HepG2 (cell line): ENCODE results near the gene C9orf85. TPM values are rescaled to one million over a fixed set of nuclear protein-coding genes. Genes with fewer than 3 reads are reported as not detected.
A peak's percentile ranks its signal among the peaks of the same experiment; 100 is the strongest.

Experiments
- HDAC2 ChIP-seq: sonication (generic); formaldehyde crosslinking; IDR thresholded peaks from 2 replicates; pipeline ENCODE4 v1.4.0; 2020; ENCODE audit warnings: missing genetic modification reagents
- HNF4G ChIP-seq, 2 experiments: sonication (generic) in 1 of 2; formaldehyde crosslinking in 1 of 2; IDR thresholded peaks; 2 replicates each; pipeline versions ENCODE4 v1.4.0 to v1.6.1; 2011 to 2020; ENCODE audit warnings: borderline replicate concordance in 2 of 2, low read depth in 2 of 2, mild to moderate bottlenecking in 2 of 2, low read length in 1 of 2, missing genetic modification reagents in 1 of 2, moderate library complexity in 1 of 2
- MAX ChIP-seq: IDR thresholded peaks from 2 replicates; pipeline ENCODE4 v1.6.1; 2012; ENCODE audit warnings: inconsistent platforms
- MLLT10 ChIP-seq: sonication (generic); formaldehyde crosslinking; IDR thresholded peaks from 2 replicates; pipeline ENCODE4 v1.4.0; 2020; ENCODE audit warnings: missing genetic modification reagents
- NCOR1 ChIP-seq: fragments of 200-600 bp; sonication (generic); IDR thresholded peaks from 2 replicates; pipeline ENCODE4 v1.7.0; 2017; ENCODE audit warnings: antibody characterized with exemption, low read length, borderline replicate concordance
- PLSCR1 ChIP-seq: sonication (generic); formaldehyde crosslinking; IDR thresholded peaks from 2 replicates; pipeline ENCODE4 v1.5.0; 2020; ENCODE audit warnings: missing genetic modification reagents, mild to moderate bottlenecking, borderline replicate concordance
- RARA ChIP-seq: IDR thresholded peaks from 2 replicates; pipeline ENCODE4 v1.6.1; 2016; ENCODE audit warnings: missing genetic modification reagents, missing compliant biosample characterization
- SOX6 ChIP-seq, 2 experiments: fragments of 450-650 bp in 1 of 2; sonication (generic) in 1 of 2; formaldehyde crosslinking in 1 of 2; IDR thresholded peaks; 2 replicates each; pipeline versions ENCODE4 v1.4.0 to v1.6.1; 2017 to 2020; ENCODE audit warnings: antibody characterized with exemption in 1 of 2, mild to moderate bottlenecking in 1 of 2, missing genetic modification reagents in 1 of 2
- ZMYM4 ChIP-seq: sonication (generic); formaldehyde crosslinking; IDR thresholded peaks from 2 replicates; pipeline ENCODE4 v1.8.1; 2023; ENCODE audit warnings: mild to moderate bottlenecking, missing genetic modification reagents
- ZNF281 ChIP-seq: sonication (generic); formaldehyde crosslinking; IDR thresholded peaks from 2 replicates; pipeline ENCODE4 v1.4.0; 2020; ENCODE audit warnings: missing genetic modification reagents, borderline replicate concordance
- ZSCAN31 ChIP-seq: sonication (generic); formaldehyde crosslinking; IDR thresholded peaks from 2 replicates; pipeline ENCODE4 v1.5.0; 2020; ENCODE audit warnings: low read depth, mild to moderate bottlenecking, missing genetic modification reagents
- polyA plus RNA-seq, 8 experiments: library from polyadenylated mRNA; depleted of rRNA in 3 of 8; stranded (reverse) in 7 of 8; unstranded in 1 of 8; fragments of >200 nt; fragmentation: Illumina TruSeq in 4 of 8; extraction: Trizol in 4 of 8; gene quantifications; 2 replicates each; pipeline versions ENCODE4 v1.2.1 to v1.2.3, GENCODE V29; 2011 to 2016; ENCODE audit warnings: low read depth in 4 of 8, missing spikeins in 1 of 8, mixed read lengths in 1 of 8; ENCODE audit not compliant: insufficient read depth in 1 of 8
- total RNA-seq, 5 experiments: library from RNA; depleted of rRNA; stranded (reverse); fragments of >200 nt; fragmentation: Illumina TruSeq; extraction: Trizol; gene quantifications; 2 replicates each; pipeline ENCODE4 v1.2.3, GENCODE V29; 2016; ENCODE audit warnings: low read depth in 1 of 5
- TF ChIP-seq, protein P1 (sequence below): sonication (generic); formaldehyde crosslinking; IDR thresholded peaks from 2 replicates; pipeline ENCODE4 v1.4.0; 2020; ENCODE audit warnings: mild to moderate bottlenecking, missing genetic modification reagents
- TF ChIP-seq, protein P2 (sequence below), 2 experiments: sonication (generic) in 1 of 2; formaldehyde crosslinking in 1 of 2; IDR thresholded peaks; 2 replicates each; pipeline versions ENCODE4 v1.5.1 to v1.6.1; 2011 to 2020; ENCODE audit warnings: borderline replicate concordance in 1 of 2, low read depth in 1 of 2, low read length in 1 of 2, mild to moderate bottlenecking in 1 of 2, missing genetic modification reagents in 1 of 2, moderate library complexity in 1 of 2

The C9orf85 gene
- total and polyA plus RNA-seq, 2 of the 13 experiments (the other 11 are each of a cell fraction or from before 2014, with no cell fraction given) = 9.9 to 13.9 TPM

DNA sequence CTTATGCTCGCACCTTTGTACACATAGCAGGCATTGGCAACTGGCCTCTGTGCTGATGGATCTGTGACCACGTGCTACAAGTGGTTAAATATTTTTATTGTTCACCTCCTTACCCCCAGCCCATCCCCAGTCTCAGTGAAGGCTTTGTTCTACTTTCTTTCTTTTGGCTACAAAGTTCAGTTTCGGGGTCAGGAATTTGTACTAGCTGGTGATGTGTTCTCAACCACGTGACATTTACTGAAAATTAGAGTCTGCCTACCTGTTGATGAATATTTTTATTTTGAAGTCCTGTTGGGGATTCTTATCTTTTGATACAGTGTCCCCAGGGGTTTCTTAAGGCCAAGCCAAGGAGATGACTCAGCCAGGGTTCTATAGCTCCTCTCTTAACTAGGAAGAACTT lies 101.2 kb downstream of the C9orf85 start (continued):
- TF ChIP-seq, protein P1, sequence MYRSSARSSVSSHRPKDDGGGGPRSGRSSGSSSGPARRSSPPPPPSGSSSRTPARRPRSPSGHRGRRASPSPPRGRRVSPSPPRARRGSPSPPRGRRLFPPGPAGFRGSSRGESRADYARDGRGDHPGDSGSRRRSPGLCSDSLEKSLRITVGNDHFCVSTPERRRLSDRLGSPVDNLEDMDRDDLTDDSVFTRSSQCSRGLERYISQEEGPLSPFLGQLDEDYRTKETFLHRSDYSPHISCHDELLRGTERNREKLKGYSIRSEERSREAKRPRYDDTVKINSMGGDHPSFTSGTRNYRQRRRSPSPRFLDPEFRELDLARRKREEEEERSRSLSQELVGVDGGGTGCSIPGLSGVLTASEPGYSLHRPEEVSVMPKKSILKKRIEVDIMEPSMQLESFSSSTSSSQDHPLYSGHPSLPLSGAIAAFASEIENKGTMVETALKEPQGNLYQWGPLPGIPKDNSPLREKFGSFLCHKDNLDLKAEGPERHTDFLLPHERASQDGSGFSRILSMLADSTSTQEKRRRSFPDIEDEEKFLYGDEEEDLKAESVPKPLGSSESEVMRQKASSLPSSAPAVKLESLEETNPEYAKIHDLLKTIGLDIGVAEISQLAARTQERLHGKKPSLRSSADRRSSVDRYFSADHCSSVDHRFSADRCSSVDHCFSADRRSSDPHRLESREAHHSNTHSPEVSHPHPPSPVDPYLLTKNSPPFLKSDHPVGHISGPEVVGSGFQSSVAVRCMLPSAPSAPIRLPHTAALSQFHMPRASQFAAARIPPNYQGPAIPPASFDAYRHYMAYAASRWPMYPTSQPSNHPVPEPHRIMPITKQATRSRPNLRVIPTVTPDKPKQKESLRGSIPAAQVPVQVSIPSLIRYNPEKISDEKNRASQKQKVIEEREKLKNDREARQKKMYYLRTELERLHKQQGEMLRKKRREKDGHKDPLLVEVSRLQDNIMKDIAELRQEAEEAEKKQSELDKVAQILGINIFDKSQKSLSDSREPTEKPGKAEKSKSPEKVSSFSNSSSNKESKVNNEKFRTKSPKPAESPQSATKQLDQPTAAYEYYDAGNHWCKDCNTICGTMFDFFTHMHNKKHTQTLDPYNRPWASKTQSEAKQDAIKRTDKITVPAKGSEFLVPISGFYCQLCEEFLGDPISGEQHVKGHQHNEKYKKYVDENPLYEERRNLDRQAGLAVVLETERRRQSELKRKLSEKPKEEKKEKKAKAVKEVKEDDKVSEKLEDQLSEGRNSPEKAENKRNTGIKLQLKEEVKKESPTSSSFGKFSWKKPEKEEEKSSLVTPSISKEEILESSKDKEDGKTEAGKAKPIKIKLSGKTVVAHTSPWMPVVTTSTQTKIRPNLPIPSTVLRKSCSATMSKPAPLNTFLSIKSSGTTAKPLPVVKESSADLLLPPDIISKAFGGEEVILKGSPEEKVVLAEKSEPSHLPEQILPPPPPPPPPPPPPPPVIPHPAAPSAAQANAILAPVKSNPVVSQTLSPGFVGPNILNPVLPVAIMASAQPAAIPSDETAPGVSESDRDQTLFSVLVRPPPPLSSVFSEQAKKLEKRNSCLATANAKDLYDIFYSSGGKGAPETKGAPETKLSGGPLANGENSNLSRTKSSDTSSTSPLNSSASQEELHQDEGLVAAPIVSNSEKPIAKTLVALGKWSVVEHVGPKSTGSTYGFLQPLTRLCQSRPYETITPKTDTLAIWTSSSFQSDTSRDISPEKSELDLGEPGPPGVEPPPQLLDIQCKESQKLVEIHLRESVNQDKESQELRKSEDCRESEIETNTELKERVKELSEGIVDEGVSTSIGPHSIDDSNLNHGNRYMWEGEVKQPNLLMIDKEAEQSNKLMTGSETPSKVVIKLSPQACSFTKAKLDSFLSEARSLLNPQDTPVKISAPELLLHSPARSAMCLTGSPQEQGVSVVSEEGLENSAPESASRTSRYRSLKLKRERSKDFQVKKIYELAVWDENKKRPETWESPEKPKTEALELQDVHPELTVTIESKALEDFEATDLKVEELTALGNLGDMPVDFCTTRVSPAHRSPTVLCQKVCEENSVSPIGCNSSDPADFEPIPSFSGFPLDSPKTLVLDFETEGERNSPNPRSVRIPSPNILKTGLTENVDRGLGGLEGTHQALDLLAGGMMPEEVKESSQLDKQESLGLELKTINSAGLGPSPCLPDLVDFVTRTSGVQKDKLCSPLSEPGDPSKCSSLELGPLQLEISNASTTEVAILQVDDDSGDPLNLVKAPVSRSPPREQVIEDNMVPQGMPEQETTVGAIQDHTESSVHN (CRISPR knock-in tag) = no peak
- TF ChIP-seq HNF4G (IDR thresholded peaks at IDR 0.05; ENCODE audit: borderline replicate concordance, low read depth, low read length) (no peak), HNF4G (CRISPR knock-in tag; IDR thresholded peaks at IDR 0.05; ENCODE audit: borderline replicate concordance, low read depth) (no peak), MAX (peak; percentile 65), ZMYM4 (CRISPR knock-in tag) (0 out of 2 replicates have a peak, but pooled peaks have one; percentile 52), HDAC2 (0 out of 2 replicates have a peak, but pooled peaks have one; percentile 18), NCOR1 (peak; percentile 57; the same call in 1 of the 2 replicates), SOX6 (IDR thresholded peaks at IDR 0.05) (no peak), SOX6 (CRISPR knock-in tag; IDR thresholded peaks at IDR 0.05) (peak; percentile 92), ZNF281 (CRISPR knock-in tag) (0 out of 2 replicates have a peak, but pooled peaks have one; percentile 11), MLLT10 (CRISPR knock-in tag) (no peak), PLSCR1 (no peak), RARA (CRISPR knock-in tag) (peak; percentile 38), ZSCAN31 (CRISPR knock-in tag) (no peak)
- TF ChIP-seq, protein P2, sequence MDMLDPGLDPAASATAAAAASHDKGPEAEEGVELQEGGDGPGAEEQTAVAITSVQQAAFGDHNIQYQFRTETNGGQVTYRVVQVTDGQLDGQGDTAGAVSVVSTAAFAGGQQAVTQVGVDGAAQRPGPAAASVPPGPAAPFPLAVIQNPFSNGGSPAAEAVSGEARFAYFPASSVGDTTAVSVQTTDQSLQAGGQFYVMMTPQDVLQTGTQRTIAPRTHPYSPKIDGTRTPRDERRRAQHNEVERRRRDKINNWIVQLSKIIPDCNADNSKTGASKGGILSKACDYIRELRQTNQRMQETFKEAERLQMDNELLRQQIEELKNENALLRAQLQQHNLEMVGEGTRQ (IDR thresholded peaks at IDR 0.05; ENCODE audit: low read depth, low read length) = 0 out of 2 replicates have a peak, but pooled peaks have one; percentile 29
- TF ChIP-seq, protein P2 (CRISPR knock-in tag; IDR thresholded peaks at IDR 0.05; ENCODE audit: borderline replicate concordance) = no peak; the same call in 1 of the 2 replicates
